ENCODE results near the gene ALDH5A1.

DNA sequence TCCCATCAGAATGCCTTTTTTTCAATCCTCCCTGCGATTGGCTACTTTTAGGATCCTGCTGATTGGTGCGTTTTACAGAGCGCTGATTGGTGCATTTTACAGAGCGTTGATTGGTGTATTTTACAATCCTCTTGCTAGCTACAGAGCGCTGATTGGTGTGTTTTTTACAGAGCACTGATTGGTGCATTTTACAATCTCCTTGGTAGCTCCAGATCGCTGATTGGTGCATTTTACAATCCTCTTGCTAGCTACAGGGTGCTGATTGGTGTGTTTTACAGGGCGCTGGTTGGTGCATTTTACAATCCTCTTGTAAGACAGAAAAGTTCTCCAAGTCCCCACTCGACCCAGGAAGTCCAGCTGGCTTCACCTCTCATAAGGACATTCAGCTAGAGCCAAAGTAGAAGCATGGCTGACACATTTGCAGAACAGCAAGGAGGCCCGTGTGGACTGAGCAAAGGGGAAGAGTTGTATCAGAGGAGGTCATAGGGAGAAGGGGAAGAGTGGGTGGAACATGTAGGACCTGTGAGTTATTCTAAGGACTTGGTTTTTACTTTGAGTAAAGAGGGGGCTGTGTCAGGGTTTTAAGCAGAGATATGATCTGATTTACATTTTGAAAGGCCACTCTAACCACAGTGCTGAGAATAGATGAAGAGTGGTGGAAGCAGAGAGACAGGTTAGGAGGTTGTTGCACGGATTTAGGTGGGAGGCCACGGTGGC is 2.6 kb downstream of the ALDH5A1 start:
- TF ChIP-seq, protein P1, sequence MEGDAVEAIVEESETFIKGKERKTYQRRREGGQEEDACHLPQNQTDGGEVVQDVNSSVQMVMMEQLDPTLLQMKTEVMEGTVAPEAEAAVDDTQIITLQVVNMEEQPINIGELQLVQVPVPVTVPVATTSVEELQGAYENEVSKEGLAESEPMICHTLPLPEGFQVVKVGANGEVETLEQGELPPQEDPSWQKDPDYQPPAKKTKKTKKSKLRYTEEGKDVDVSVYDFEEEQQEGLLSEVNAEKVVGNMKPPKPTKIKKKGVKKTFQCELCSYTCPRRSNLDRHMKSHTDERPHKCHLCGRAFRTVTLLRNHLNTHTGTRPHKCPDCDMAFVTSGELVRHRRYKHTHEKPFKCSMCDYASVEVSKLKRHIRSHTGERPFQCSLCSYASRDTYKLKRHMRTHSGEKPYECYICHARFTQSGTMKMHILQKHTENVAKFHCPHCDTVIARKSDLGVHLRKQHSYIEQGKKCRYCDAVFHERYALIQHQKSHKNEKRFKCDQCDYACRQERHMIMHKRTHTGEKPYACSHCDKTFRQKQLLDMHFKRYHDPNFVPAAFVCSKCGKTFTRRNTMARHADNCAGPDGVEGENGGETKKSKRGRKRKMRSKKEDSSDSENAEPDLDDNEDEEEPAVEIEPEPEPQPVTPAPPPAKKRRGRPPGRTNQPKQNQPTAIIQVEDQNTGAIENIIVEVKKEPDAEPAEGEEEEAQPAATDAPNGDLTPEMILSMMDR (IDR thresholded peaks at IDR 0.05) = no peak
- TF ChIP-seq POLR2A (IDR thresholded peaks at IDR 0.05) = no peak
